K562 (cell line): Measurements from ENCODE around the gene WDR64. TPM values are rescaled to one million over a fixed set of nuclear protein-coding genes. Genes with fewer than 3 reads are reported as not detected.

Experiments used
- HLTF ChIP-seq: fragments of 450-650 bp; IDR thresholded peaks from 2 replicates; pipeline ENCODE4 v1.6.1; 2016
- NBN ChIP-seq: fragments of 450-650 bp; IDR thresholded peaks from 2 replicates; pipeline ENCODE4 v1.6.1; 2016; ENCODE audit warnings: low read depth, mild to moderate bottlenecking
- NELFE ChIP-seq: IDR thresholded peaks from 2 replicates; pipeline ENCODE4 v1.6.1; 2011; ENCODE audit warnings: mild to moderate bottlenecking; ENCODE audit not compliant: insufficient read depth, insufficient read length
- RBM39 ChIP-seq: fragments of 200-400 bp; formaldehyde crosslinking; optimal IDR thresholded peaks from 2 replicates; pipeline ENCODE3; 2018; ENCODE audit warnings: low read depth, low read length
- RHOXF2B ChIP-seq: fragments of 250-450 bp; sonication (Bioruptor Pico); conservative IDR thresholded peaks from 2 replicates; pipeline ENCODE4 v1.5.1; 2021
- TAF7 ChIP-seq: fragments of 450-650 bp; IDR thresholded peaks from 2 replicates; pipeline ENCODE4 v1.6.1; 2016; ENCODE audit warnings: missing genetic modification characterization, missing compliant biosample characterization
- ZNF436 ChIP-seq: fragments of 250-450, 450-650 bp; sonication (Bioruptor Pico); formaldehyde crosslinking; IDR thresholded peaks from 2 replicates; pipeline ENCODE4 v1.7.0; 2020; ENCODE audit warnings: mild to moderate bottlenecking
- ZNF561 ChIP-seq: fragments of 450-650 bp; formaldehyde crosslinking; conservative IDR thresholded peaks from 2 replicates; pipeline ENCODE4 v1.4.0; 2020; ENCODE audit warnings: mild to moderate bottlenecking, moderate library complexity
- polyA plus RNA-seq, 8 experiments: library from polyadenylated mRNA; depleted of rRNA in 4 of 8; stranded (reverse) in 5 of 8; unstranded in 3 of 8; fragments of >200 nt; fragmentation: Nextera tagmentation in 2 of 8; fragmentation: Illumina TruSeq in 1 of 8; extraction: Ambion mirVana in 2 of 8; extraction: Trizol in 1 of 8; gene quantifications; 2 replicates each; pipeline versions ENCODE4 v1.2.1 to v1.2.3, GENCODE V29; 2011 to 2014; ENCODE audit warnings: inconsistent platforms in 1 of 8, missing spikeins in 1 of 8
- total RNA-seq, 7 experiments: library from RNA; depleted of rRNA in 6 of 7; stranded (reverse); fragments of >200 nt in 6 of 7; fragmentation: Illumina TruSeq in 2 of 7; extraction: Trizol in 2 of 7; gene quantifications; 2 replicates each; pipeline versions ENCODE4 v1.2.1 to v1.2.3, GENCODE V29; 2011 to 2021; ENCODE audit warnings: low replicate concordance in 1 of 7
- TF ChIP-seq, protein P1 (sequence below): fragments of 450-650 bp; IDR thresholded peaks from 2 replicates; pipeline ENCODE4 v1.6.1; 2017; ENCODE audit warnings: antibody characterized with exemption, mild to moderate bottlenecking
- TF ChIP-seq, protein P2 (sequence below): fragments of 450-650 bp; IDR thresholded peaks from 2 replicates; pipeline ENCODE4 v1.6.1; 2016; ENCODE audit warnings: mild to moderate bottlenecking

The WDR64 gene
- total and polyA plus RNA-seq, 9 of the 15 experiments (the other 6 are each of a cell fraction or from before 2014, with no cell fraction given) = 0.06 to 0.29 (median 0.19) TPM; not detected in 5

DNA sequence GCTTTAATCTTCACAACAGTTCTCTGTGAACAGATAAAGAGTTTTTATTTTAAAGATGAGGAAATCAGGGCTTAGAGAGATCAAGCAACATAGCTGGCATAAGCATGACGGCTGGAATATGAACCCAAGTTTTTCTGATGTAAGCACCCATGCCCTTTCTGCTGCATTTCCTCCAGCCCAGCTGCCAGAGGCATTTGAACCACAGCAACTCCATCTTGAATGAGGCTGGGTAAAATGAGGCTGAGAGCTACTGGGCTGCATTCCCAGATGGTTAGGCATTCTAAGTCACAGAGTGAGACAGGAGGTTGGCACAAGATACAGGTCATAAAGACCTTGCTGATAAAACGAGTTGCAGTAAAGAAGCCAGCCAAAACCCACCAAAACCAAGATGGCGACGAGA, 90.0 kb downstream of the WDR64 start (continued):
- TF ChIP-seq, protein P1, sequence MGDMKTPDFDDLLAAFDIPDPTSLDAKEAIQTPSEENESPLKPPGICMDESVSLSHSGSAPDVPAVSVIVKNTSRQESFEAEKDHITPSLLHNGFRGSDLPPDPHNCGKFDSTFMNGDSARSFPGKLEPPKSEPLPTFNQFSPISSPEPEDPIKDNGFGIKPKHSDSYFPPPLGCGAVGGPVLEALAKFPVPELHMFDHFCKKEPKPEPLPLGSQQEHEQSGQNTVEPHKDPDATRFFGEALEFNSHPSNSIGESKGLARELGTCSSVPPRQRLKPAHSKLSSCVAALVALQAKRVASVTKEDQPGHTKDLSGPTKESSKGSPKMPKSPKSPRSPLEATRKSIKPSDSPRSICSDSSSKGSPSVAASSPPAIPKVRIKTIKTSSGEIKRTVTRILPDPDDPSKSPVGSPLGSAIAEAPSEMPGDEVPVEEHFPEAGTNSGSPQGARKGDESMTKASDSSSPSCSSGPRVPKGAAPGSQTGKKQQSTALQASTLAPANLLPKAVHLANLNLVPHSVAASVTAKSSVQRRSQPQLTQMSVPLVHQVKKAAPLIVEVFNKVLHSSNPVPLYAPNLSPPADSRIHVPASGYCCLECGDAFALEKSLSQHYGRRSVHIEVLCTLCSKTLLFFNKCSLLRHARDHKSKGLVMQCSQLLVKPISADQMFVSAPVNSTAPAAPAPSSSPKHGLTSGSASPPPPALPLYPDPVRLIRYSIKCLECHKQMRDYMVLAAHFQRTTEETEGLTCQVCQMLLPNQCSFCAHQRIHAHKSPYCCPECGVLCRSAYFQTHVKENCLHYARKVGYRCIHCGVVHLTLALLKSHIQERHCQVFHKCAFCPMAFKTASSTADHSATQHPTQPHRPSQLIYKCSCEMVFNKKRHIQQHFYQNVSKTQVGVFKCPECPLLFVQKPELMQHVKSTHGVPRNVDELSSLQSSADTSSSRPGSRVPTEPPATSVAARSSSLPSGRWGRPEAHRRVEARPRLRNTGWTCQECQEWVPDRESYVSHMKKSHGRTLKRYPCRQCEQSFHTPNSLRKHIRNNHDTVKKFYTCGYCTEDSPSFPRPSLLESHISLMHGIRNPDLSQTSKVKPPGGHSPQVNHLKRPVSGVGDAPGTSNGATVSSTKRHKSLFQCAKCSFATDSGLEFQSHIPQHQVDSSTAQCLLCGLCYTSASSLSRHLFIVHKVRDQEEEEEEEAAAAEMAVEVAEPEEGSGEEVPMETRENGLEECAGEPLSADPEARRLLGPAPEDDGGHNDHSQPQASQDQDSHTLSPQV = peak; percentile 82
- TF ChIP-seq HLTF (no peak), TAF7 (no peak), ZNF436 (no peak), RHOXF2B (CRISPR knock-in tag) (no peak), RBM39 (no peak), NELFE (no peak), ZNF561 (no peak), NBN (no peak)
- TF ChIP-seq, protein P2, sequence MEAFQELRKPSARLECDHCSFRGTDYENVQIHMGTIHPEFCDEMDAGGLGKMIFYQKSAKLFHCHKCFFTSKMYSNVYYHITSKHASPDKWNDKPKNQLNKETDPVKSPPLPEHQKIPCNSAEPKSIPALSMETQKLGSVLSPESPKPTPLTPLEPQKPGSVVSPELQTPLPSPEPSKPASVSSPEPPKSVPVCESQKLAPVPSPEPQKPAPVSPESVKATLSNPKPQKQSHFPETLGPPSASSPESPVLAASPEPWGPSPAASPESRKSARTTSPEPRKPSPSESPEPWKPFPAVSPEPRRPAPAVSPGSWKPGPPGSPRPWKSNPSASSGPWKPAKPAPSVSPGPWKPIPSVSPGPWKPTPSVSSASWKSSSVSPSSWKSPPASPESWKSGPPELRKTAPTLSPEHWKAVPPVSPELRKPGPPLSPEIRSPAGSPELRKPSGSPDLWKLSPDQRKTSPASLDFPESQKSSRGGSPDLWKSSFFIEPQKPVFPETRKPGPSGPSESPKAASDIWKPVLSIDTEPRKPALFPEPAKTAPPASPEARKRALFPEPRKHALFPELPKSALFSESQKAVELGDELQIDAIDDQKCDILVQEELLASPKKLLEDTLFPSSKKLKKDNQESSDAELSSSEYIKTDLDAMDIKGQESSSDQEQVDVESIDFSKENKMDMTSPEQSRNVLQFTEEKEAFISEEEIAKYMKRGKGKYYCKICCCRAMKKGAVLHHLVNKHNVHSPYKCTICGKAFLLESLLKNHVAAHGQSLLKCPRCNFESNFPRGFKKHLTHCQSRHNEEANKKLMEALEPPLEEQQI = no peak
